Measurements from ENCODE around the gene LIPC.

- TF ChIP-seq, protein P1, sequence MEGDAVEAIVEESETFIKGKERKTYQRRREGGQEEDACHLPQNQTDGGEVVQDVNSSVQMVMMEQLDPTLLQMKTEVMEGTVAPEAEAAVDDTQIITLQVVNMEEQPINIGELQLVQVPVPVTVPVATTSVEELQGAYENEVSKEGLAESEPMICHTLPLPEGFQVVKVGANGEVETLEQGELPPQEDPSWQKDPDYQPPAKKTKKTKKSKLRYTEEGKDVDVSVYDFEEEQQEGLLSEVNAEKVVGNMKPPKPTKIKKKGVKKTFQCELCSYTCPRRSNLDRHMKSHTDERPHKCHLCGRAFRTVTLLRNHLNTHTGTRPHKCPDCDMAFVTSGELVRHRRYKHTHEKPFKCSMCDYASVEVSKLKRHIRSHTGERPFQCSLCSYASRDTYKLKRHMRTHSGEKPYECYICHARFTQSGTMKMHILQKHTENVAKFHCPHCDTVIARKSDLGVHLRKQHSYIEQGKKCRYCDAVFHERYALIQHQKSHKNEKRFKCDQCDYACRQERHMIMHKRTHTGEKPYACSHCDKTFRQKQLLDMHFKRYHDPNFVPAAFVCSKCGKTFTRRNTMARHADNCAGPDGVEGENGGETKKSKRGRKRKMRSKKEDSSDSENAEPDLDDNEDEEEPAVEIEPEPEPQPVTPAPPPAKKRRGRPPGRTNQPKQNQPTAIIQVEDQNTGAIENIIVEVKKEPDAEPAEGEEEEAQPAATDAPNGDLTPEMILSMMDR (IDR thresholded peaks at IDR 0.05): no peak
- no peak for TF ChIP-seq EP300 (IDR thresholded peaks at IDR 0.05)
- TF ChIP-seq POLR2A (IDR thresholded peaks at IDR 0.05): no peak
- no peak for TF ChIP-seq POLR2AphosphoS5 (IDR thresholded peaks at IDR 0.05)
Observed at GRCh38 chr15:58538901-58539300, 107.1 kb downstream of the LIPC start.

All from sigmoid colon (tissue), 4 donors.